ENCODE data around the gene UGT2A2. TPM values are rescaled to one million over a fixed set of nuclear protein-coding genes. Genes with fewer than 3 reads are reported as not detected.

The UGT2A2 gene
- total and polyA plus RNA-seq, 5 experiments from 2014 or later, result not detected

GRCh38 chr4:69617083-69617694 lies 22.3 kb downstream of the UGT2A2 start:
- POLR2A ChIA-PET, result no interaction called here
- no peak overlapping the region for H3K27ac Mint-ChIP-seq
- peaks cover 0 to 10% (median 0%) of the 10 kb centered on the region in 5 donors for H3K27me3 Mint-ChIP-seq
- H3K9me3 Mint-ChIP-seq, result peaks cover 0 to 10% (median 2%) of the 10 kb centered on the region in 9 donors
- DNase-seq, result no peak
- no peak for ATAC-seq
- no peaks in the 10 kb centered on the region for H3K4me1 Mint-ChIP-seq
- no peak overlapping the region for H3K4me3 Mint-ChIP-seq
- no peaks in the 10 kb centered on the region for H3K36me3 Mint-ChIP-seq

- H3K27ac Mint-ChIP-seq, result no peak overlapping the region
- H3K4me3 Mint-ChIP-seq, result no peak overlapping the region
- H3K36me3 Mint-ChIP-seq, result no peaks in the 10 kb centered on the region
- POLR2A ChIA-PET, result no interaction called here
- H3K27me3 Mint-ChIP-seq, result peaks cover 0 to 2% (median 0%) of the 10 kb centered on the region in 5 donors
- no peak for ATAC-seq
- H3K9me3 Mint-ChIP-seq, result peaks cover 0 to 6% (median 0%) of the 10 kb centered on the region in 9 donors
- no peak for DNase-seq
- no peaks in the 10 kb centered on the region for H3K4me1 Mint-ChIP-seq
Measured at GRCh38 chr4:69610484-69610883, 29.0 kb downstream of the UGT2A2 start.

GRCh38 chr4:69601065-69601464 lies 38.4 kb downstream of the UGT2A2 start:
- peaks cover 0 to 7% (median 0%) of the 10 kb centered on the region in 9 donors for H3K9me3 Mint-ChIP-seq
- H3K36me3 Mint-ChIP-seq, result no peaks in the 10 kb centered on the region
- peaks cover 0 to 4% (median 2%) of the 10 kb centered on the region in 5 donors for H3K27me3 Mint-ChIP-seq
- H3K4me3 Mint-ChIP-seq, result no peak overlapping the region
- H3K4me1 Mint-ChIP-seq, result no peaks in the 10 kb centered on the region
- DNase-seq (no peak), ATAC-seq (no peak)
- POLR2A ChIA-PET, result no interaction called here
- no peak overlapping the region for H3K27ac Mint-ChIP-seq

GRCh38 chr4:69600013-69600412 lies 39.4 kb downstream of the UGT2A2 start:
- H3K27me3 Mint-ChIP-seq, result peaks cover 0 to 4% (median 2%) of the 10 kb centered on the region in 5 donors
- H3K27ac Mint-ChIP-seq, result no peak overlapping the region
- H3K4me3 Mint-ChIP-seq, result no peak overlapping the region
- no peak for DNase-seq
- H3K36me3 Mint-ChIP-seq, result no peaks in the 10 kb centered on the region
- POLR2A ChIA-PET, result no interaction called here
- H3K4me1 Mint-ChIP-seq, result no peaks in the 10 kb centered on the region
- no peak for ATAC-seq
- peaks cover 0 to 5% (median 0%) of the 10 kb centered on the region in 9 donors for H3K9me3 Mint-ChIP-seq

GRCh38 chr4:69594382-69594781 lies 45.1 kb downstream of the UGT2A2 start:
- Mint-ChIP-seq H3K27me3 (peaks cover 0 to 9% (median 3%) of the 10 kb centered on the region in 5 donors), H3K36me3 (no peaks in the 10 kb centered on the region), H3K27ac (no peak overlapping the region), H3K4me1 (no peaks in the 10 kb centered on the region), H3K4me3 (no peak overlapping the region), H3K9me3 (no peaks in the 10 kb centered on the region)
- DNase-seq, result no peak
- POLR2A ChIA-PET, result no interaction called here
- no peak for ATAC-seq

- H3K4me1 Mint-ChIP-seq, result no peaks in the 10 kb centered on the region
- no peak overlapping the region for H3K4me3 Mint-ChIP-seq
- H3K27me3 Mint-ChIP-seq, result peaks cover 0 to 9% (median 3%) of the 10 kb centered on the region in 5 donors
- H3K9me3 Mint-ChIP-seq, result no peaks in the 10 kb centered on the region
- no peaks in the 10 kb centered on the region for H3K36me3 Mint-ChIP-seq
- H3K27ac Mint-ChIP-seq, result no peak overlapping the region
- DNase-seq, result no peak
- POLR2A ChIA-PET, result no interaction called here
- no peak for ATAC-seq
Measured at GRCh38 chr4:69591364-69591763, 48.1 kb downstream of the UGT2A2 start.

- Mint-ChIP-seq H3K36me3 (no peaks in the 10 kb centered on the region), H3K4me1 (no peaks in the 10 kb centered on the region), H3K4me3 (no peak overlapping the region), H3K9me3 (no peaks in the 10 kb centered on the region), H3K27me3 (peaks cover 0 to 7% (median 4%) of the 10 kb centered on the region in 5 donors), H3K27ac (no peak overlapping the region)
- POLR2A ChIA-PET, result no interaction called here
- ATAC-seq, result no peak
- no peak for DNase-seq
Measured at GRCh38 chr4:69589884-69590283, 49.6 kb downstream of the UGT2A2 start.

GRCh38 chr4:69584135-69584534 lies 55.3 kb downstream of the UGT2A2 start:
- no peak overlapping the region for H3K27ac Mint-ChIP-seq
- POLR2A ChIA-PET, result no interaction called here
- H3K4me3 Mint-ChIP-seq, result no peak overlapping the region
- DNase-seq (no peak), ATAC-seq (no peak)
- no peaks in the 10 kb centered on the region for H3K4me1 Mint-ChIP-seq
- no peaks in the 10 kb centered on the region for H3K9me3 Mint-ChIP-seq
- H3K36me3 Mint-ChIP-seq, result no peaks in the 10 kb centered on the region
- H3K27me3 Mint-ChIP-seq, result peaks cover 0 to 3% (median 0%) of the 10 kb centered on the region in 5 donors

- no peak for ATAC-seq
- H3K36me3 Mint-ChIP-seq, result no peaks in the 10 kb centered on the region
- peaks cover 0 to 3% (median 0%) of the 10 kb centered on the region in 5 donors for H3K27me3 Mint-ChIP-seq
- no peaks in the 10 kb centered on the region for H3K9me3 Mint-ChIP-seq
- no peak overlapping the region for H3K27ac Mint-ChIP-seq
- DNase-seq, result no peak
- POLR2A ChIA-PET, result no interaction called here
- no peaks in the 10 kb centered on the region for H3K4me1 Mint-ChIP-seq
- H3K4me3 Mint-ChIP-seq, result no peak overlapping the region
Measured at GRCh38 chr4:69583543-69583942, 55.9 kb downstream of the UGT2A2 start.

- Mint-ChIP-seq H3K27ac (no peak overlapping the region), H3K27me3 (no peaks in the 10 kb centered on the region), H3K4me3 (no peak overlapping the region), H3K9me3 (peaks cover 0 to 3% (median 0%) of the 10 kb centered on the region in 9 donors), H3K4me1 (no peaks in the 10 kb centered on the region), H3K36me3 (no peaks in the 10 kb centered on the region)
- POLR2A ChIA-PET, result no interaction called here
- ATAC-seq (no peak), DNase-seq (no peak)
Measured at GRCh38 chr4:69577245-69577644, 62.2 kb downstream of the UGT2A2 start.

- no peaks in the 10 kb centered on the region for H3K4me1 Mint-ChIP-seq
- POLR2A ChIA-PET, result no interaction called here
- no peaks in the 10 kb centered on the region for H3K36me3 Mint-ChIP-seq
- peaks cover 0 to 3% (median 0%) of the 10 kb centered on the region in 9 donors for H3K9me3 Mint-ChIP-seq
- no peak overlapping the region for H3K4me3 Mint-ChIP-seq
- DNase-seq (peak in 1 of 10 donors; percentile 53), ATAC-seq (no peak)
- H3K27ac Mint-ChIP-seq, result no peak overlapping the region
- H3K27me3 Mint-ChIP-seq, result no peaks in the 10 kb centered on the region
Measured at GRCh38 chr4:69576251-69576877, 63.1 kb downstream of the UGT2A2 start.

GRCh38 chr4:69568787-69569186 lies 70.7 kb downstream of the UGT2A2 start:
- no peaks in the 10 kb centered on the region for H3K36me3 Mint-ChIP-seq
- no peak overlapping the region for H3K27ac Mint-ChIP-seq
- H3K4me1 Mint-ChIP-seq, result no peaks in the 10 kb centered on the region
- ATAC-seq (no peak), DNase-seq (no peak)
- H3K9me3 Mint-ChIP-seq, result peaks cover 0 to 2% (median 0%) of the 10 kb centered on the region in 9 donors
- POLR2A ChIA-PET, result no interaction called here
- H3K4me3 Mint-ChIP-seq, result no peak overlapping the region
- H3K27me3 Mint-ChIP-seq, result no peaks in the 10 kb centered on the region

GRCh38 chr4:69563424-69563823 lies 76.0 kb downstream of the UGT2A2 start:
- H3K36me3 Mint-ChIP-seq, result no peaks in the 10 kb centered on the region
- DNase-seq (no peak), ATAC-seq (no peak)
- POLR2A ChIA-PET, result no interaction called here
- no peaks in the 10 kb centered on the region for H3K27me3 Mint-ChIP-seq
- H3K4me3 Mint-ChIP-seq, result no peak overlapping the region
- H3K27ac Mint-ChIP-seq, result no peak overlapping the region
- H3K9me3 Mint-ChIP-seq, result peaks cover 0 to 4% (median 1%) of the 10 kb centered on the region in 9 donors
- no peaks in the 10 kb centered on the region for H3K4me1 Mint-ChIP-seq

- H3K9me3 Mint-ChIP-seq, result peaks cover 0 to 12% (median 0%) of the 10 kb centered on the region in 9 donors
- no peak overlapping the region for H3K27ac Mint-ChIP-seq
- H3K27me3 Mint-ChIP-seq, result peaks cover 0 to 6% (median 0%) of the 10 kb centered on the region in 5 donors
- DNase-seq (no peak), ATAC-seq (no peak)
- H3K36me3 Mint-ChIP-seq, result no peaks in the 10 kb centered on the region
- H3K4me3 Mint-ChIP-seq, result no peak overlapping the region
- H3K4me1 Mint-ChIP-seq, result no peaks in the 10 kb centered on the region
- POLR2A ChIA-PET, result no interaction called here
Measured at GRCh38 chr4:69549651-69550050, 89.8 kb downstream of the UGT2A2 start.
